IMR-90 (cell line): Measurements from ENCODE around the gene YAE1. TPM values are rescaled to one million over a fixed set of nuclear protein-coding genes. Genes with fewer than 3 reads are reported as not detected.

ENCODE experiments used
- ATAC-seq: fragments of 200-7000 bp; cut with Tn5 transposase; 2 replicates; pipeline ENCODE4 v1.9.1; 2020; ENCODE audit warnings: low read depth, mild to moderate bottlenecking, moderate library complexity
- BruUV-seq: library from RNA; stranded (reverse); fragments of 400-500 nt; replicated peaks from 2 replicates; lab custom pipeline; 2021; lab: Mats Ljungman, UMichigan
- CTCF ChIA-PET: fragments of 300-600 bp; formaldehyde crosslinking; extraction: SDS; loops from one replicate; lab custom pipeline; 2021; ENCODE audit warnings: antibody characterized with exemption; lab: Yijun Ruan, JAX
- POLR2A ChIA-PET: fragments of 300-600 bp; sonication (Branson Sonifier 250); formaldehyde crosslinking; loops from one replicate; lab custom pipeline; 2022; ENCODE audit warnings: antibody characterized with exemption; ENCODE audit not compliant: unreplicated experiment; lab: Charles Lee
- DNase-seq: peaks from one replicate; pipeline ENCODE4 v3.0.0; 2013
- H2AFZ ChIP-seq: replicated peaks from 2 replicates; pipeline ENCODE3; 2013; ENCODE audit warnings: low read length, mild to moderate bottlenecking; ENCODE audit not compliant: poor library complexity
- H2AK5ac ChIP-seq: 2 replicates; pipeline ENCODE4 v1.6.1; 2013; ENCODE audit warnings: low read depth, low read length, inconsistent platforms
- H2AK9ac ChIP-seq: replicated peaks from 2 replicates; pipeline ENCODE3; 2013; ENCODE audit warnings: mild to moderate bottlenecking, low read depth, low read length, moderate library complexity; ENCODE audit not compliant: poor library complexity
- H2BK120ac ChIP-seq: 2 replicates; pipeline ENCODE4 v1.6.1; 2013; ENCODE audit warnings: low read depth, low read length, inconsistent platforms
- H2BK15ac ChIP-seq: 3 replicates; pipeline ENCODE4 v1.6.1; 2013; ENCODE audit warnings: low read depth, low read length, inconsistent platforms
- H2BK20ac ChIP-seq: 2 replicates; pipeline ENCODE4 v1.6.1; 2013; ENCODE audit warnings: low read depth, mild to moderate bottlenecking, inconsistent platforms, low read length, moderate library complexity
- H2BK5ac ChIP-seq: 2 replicates; pipeline ENCODE4 v1.6.1; 2013; ENCODE audit warnings: mild to moderate bottlenecking, low read depth, low read length, inconsistent platforms; ENCODE audit not compliant: poor library complexity, severe bottlenecking
- H3K14ac ChIP-seq: replicated peaks from 2 replicates; pipeline ENCODE4 v1.6.1; 2013; ENCODE audit warnings: low read depth, low read length, inconsistent platforms
- H3K18ac ChIP-seq: 2 replicates; pipeline ENCODE4 v1.6.1; 2013; ENCODE audit warnings: low read depth, low read length, control low read depth
- H3K23ac ChIP-seq: 2 replicates; pipeline ENCODE4 v1.6.1; 2013; ENCODE audit warnings: low read depth, low read length, inconsistent platforms
- H3K27ac ChIP-seq: 2 replicates; pipeline ENCODE4 v1.5.1; 2013; ENCODE audit warnings: mild to moderate bottlenecking, control low read depth, low read length; ENCODE audit not compliant: insufficient read depth
- H3K27me3 ChIP-seq: 2 replicates; pipeline ENCODE4 v1.6.1; 2013; ENCODE audit warnings: low read length; ENCODE audit not compliant: control insufficient read depth, insufficient read depth
- H3K36me3 ChIP-seq: 2 replicates; pipeline ENCODE4 v1.6.1; 2013; ENCODE audit warnings: low read length, mixed read lengths; ENCODE audit not compliant: control insufficient read depth, insufficient read depth
- H3K4ac ChIP-seq: 2 replicates; pipeline ENCODE4 v1.6.1; 2013; ENCODE audit warnings: low read depth, low read length, inconsistent platforms
- H3K4me1 ChIP-seq: 2 replicates; pipeline ENCODE4 v1.6.1; 2013; ENCODE audit warnings: low read length, mixed read lengths; ENCODE audit not compliant: control insufficient read depth, insufficient read depth
- H3K4me2 ChIP-seq: 2 replicates; pipeline ENCODE4 v1.6.1; 2013; ENCODE audit warnings: low read depth, mild to moderate bottlenecking, control low read depth, low read length, moderate library complexity
- H3K4me3 ChIP-seq: 2 replicates; pipeline ENCODE4 v1.5.1; 2013; ENCODE audit warnings: low read depth, mild to moderate bottlenecking, control low read depth, low read length, moderate library complexity; ENCODE audit not compliant: insufficient read depth
- H3K56ac ChIP-seq: 2 replicates; pipeline ENCODE4 v1.6.1; 2013; ENCODE audit warnings: low read length, inconsistent platforms; ENCODE audit not compliant: insufficient read depth; ENCODE audit errors: extremely low read depth
- H3K79me1 ChIP-seq, 2 experiments: 2 replicates each; pipeline ENCODE4 v1.6.1; 2013; ENCODE audit warnings: low read length in 2 of 2, inconsistent platforms in 1 of 2, low read depth in 1 of 2
- H3K9ac ChIP-seq: 2 replicates; pipeline ENCODE4 v1.6.1; 2013; ENCODE audit warnings: low read depth, low read length, control low read depth
- H3K9me1 ChIP-seq: 2 replicates; pipeline ENCODE4 v1.6.1; 2013; ENCODE audit warnings: low read length, inconsistent platforms; ENCODE audit not compliant: insufficient read depth
- H3K9me3 ChIP-seq: 2 replicates; pipeline ENCODE4 v1.6.1; 2013; ENCODE audit warnings: low read length; ENCODE audit not compliant: control insufficient read depth, insufficient read depth
- H4K20me1 ChIP-seq: 2 replicates; pipeline ENCODE4 v1.6.1; 2013; ENCODE audit warnings: low read length, inconsistent platforms; ENCODE audit not compliant: insufficient read depth
- H4K5ac ChIP-seq: 2 replicates; pipeline ENCODE4 v1.6.1; 2013; ENCODE audit warnings: mild to moderate bottlenecking, low read depth, low read length, control low read depth
- H4K8ac ChIP-seq, 2 experiments: 2 replicates each; pipeline ENCODE4 v1.6.1; 2013; ENCODE audit warnings: low read depth in 2 of 2, low read length in 2 of 2, control low read depth in 1 of 2, inconsistent platforms in 1 of 2
- H4K91ac ChIP-seq: 2 replicates; pipeline ENCODE4 v1.6.1; 2013; ENCODE audit warnings: low read depth, low read length, inconsistent platforms; ENCODE audit not compliant: insufficient read depth
- BHLHE40 ChIP-seq: fragments of 150-350 bp; IDR thresholded peaks from 2 replicates; pipeline ENCODE4 v1.6.1; 2016; ENCODE audit warnings: mild to moderate bottlenecking, low read depth, low read length
- CEBPB ChIP-seq: IDR thresholded peaks from 2 replicates; pipeline ENCODE4 v1.6.1; 2012; ENCODE audit warnings: low read depth, low read length, improper control_type of control experiment
- CHD1 ChIP-seq: IDR thresholded peaks from 2 replicates; pipeline ENCODE4 v1.6.1; 2012; ENCODE audit warnings: low read depth, low read length, improper control_type of control experiment
- CTCF ChIP-seq: conservative IDR thresholded peaks from 2 replicates; pipeline ENCODE4 v1.5.1; 2012; ENCODE audit warnings: mild to moderate bottlenecking, low read depth, low read length, improper control_type of control experiment
- ELK1 ChIP-seq: fragments of 150-350 bp; IDR thresholded peaks from 2 replicates; pipeline ENCODE4 v1.6.1; 2016; ENCODE audit warnings: low read depth, mild to moderate bottlenecking, low read length, moderate library complexity, borderline replicate concordance
- FOS ChIP-seq: fragments of 150-350 bp; IDR thresholded peaks from 2 replicates; pipeline ENCODE4 v1.6.1; 2016; ENCODE audit warnings: low read depth, low read length
- MAFK ChIP-seq: IDR thresholded peaks from 2 replicates; pipeline ENCODE4 v1.6.1; 2012; ENCODE audit warnings: low read depth, low read length, improper control_type of control experiment
- MAZ ChIP-seq: IDR thresholded peaks from 2 replicates; pipeline ENCODE4 v1.6.1; 2012; ENCODE audit warnings: low read depth, mild to moderate bottlenecking, low read length, improper control_type of control experiment, moderate library complexity, borderline replicate concordance
- MXI1 ChIP-seq: IDR thresholded peaks from 2 replicates; pipeline ENCODE4 v1.6.1; 2012; ENCODE audit warnings: low read depth, mild to moderate bottlenecking, low read length, moderate library complexity, borderline replicate concordance
- NFE2L2 ChIP-seq: fragments of 150-350 bp; IDR thresholded peaks from 2 replicates; pipeline ENCODE4 v1.6.1; 2016; ENCODE audit warnings: low read depth, mild to moderate bottlenecking, low read length
- POLR2A ChIP-seq: IDR thresholded peaks from 2 replicates; pipeline ENCODE4 v1.6.1; 2012; ENCODE audit warnings: mild to moderate bottlenecking, low read depth, low read length
- RAD21 ChIP-seq: IDR thresholded peaks from 2 replicates; pipeline ENCODE4 v1.6.1; 2012; ENCODE audit warnings: low read length, improper control_type of control experiment
- RCOR1 ChIP-seq: IDR thresholded peaks from 2 replicates; pipeline ENCODE4 v1.6.1; 2012; ENCODE audit warnings: mild to moderate bottlenecking, low read length, improper control_type of control experiment; ENCODE audit not compliant: insufficient replicate concordance
- RFX5 ChIP-seq: IDR thresholded peaks from 2 replicates; pipeline ENCODE4 v1.8.0; 2012; ENCODE audit warnings: low read depth, mild to moderate bottlenecking, low read length, moderate library complexity
- SMC3 ChIP-seq: fragments of 150-350 bp; IDR thresholded peaks from 2 replicates; pipeline ENCODE4 v1.6.1; 2016; ENCODE audit warnings: low read depth, mild to moderate bottlenecking, antibody characterized with exemption, low read length, moderate library complexity
- USF2 ChIP-seq: fragments of 150-350 bp; IDR thresholded peaks from 2 replicates; pipeline ENCODE4 v1.6.1; 2017; ENCODE audit warnings: mild to moderate bottlenecking, antibody characterized with exemption, low read length, low read depth
- WGBS, 2 experiments: methylation state at CpG; one replicate each; pipeline versions ENCODE4 v1.1.5 to v1.1.7; 2013; ENCODE audit warnings: missing lambda C conversion rate in 2 of 2; ENCODE audit not compliant: insufficient read length in 1 of 2; ENCODE audit errors: extremely low coverage in 2 of 2; 5-methylcytosine and 5-hydroxymethylcytosine counted together
- dilution Hi-C: fragments of 300-500 bp; cut with HindIII; formaldehyde crosslinking; loops from one replicate; pipeline ENCODE4 v1.14.3; 2018; ENCODE audit warnings: low sequenced_read_pairs; ENCODE audit not compliant: unreplicated experiment
- in situ Hi-C: fragments of 300-500 bp; cut with MboI; formaldehyde crosslinking; loops from 3 replicates; pipeline ENCODE4 v1.14.3; 2019; ENCODE audit warnings: low sequenced_read_pairs, inconsistent platforms, mixed read lengths
- intact Hi-C: fragments of 100-400 bp; cut with micrococcal nuclease; formaldehyde crosslinking; loops from 2 replicates; pipeline ENCODE4 v1.10.0; 2022
- polyA plus RNA-seq, 3 experiments: library from polyadenylated mRNA; depleted of rRNA; stranded (reverse); fragments of >200 nt; gene quantifications; 2 replicates each; pipeline ENCODE4 v1.2.3, GENCODE V29; 2012; ENCODE audit warnings: low replicate concordance in 1 of 3
- total RNA-seq: library from RNA; depleted of rRNA; stranded (reverse); fragments of >200 nt; gene quantifications from 2 replicates; pipeline ENCODE4 v1.2.3, GENCODE V29; 2012

YAE1 gene
- total and polyA plus RNA-seq, 2 of the 4 experiments (the other 2 are of a cell fraction): 28.6 to 36.7 TPM

- POLR2A ChIA-PET: no interaction called here
- H3K4me2 ChIP-seq: no peak overlapping the region
- dilution Hi-C loops: no loop called here
Observed at GRCh38 chr7:39539816-39540215, 26.4 kb upstream of the YAE1 start.

More at GRCh38 chr7:39539816-39540215, 26.4 kb upstream of the YAE1 start:
- Histone ChIP-seq H3K23ac (no peak overlapping the region), H2AK5ac (no peak overlapping the region), H4K91ac (no peak overlapping the region), H3K4me1 (no peaks in the 10 kb centered on the region), H3K9ac (no peak overlapping the region), H2BK5ac (no peak overlapping the region), H2BK20ac (no peak overlapping the region), H3K9me1 (no peaks in the 10 kb centered on the region), H2AFZ (no peak overlapping the region), H4K8ac (no peak overlapping the region), H3K18ac (no peak overlapping the region), H3K27ac (no peak overlapping the region), H2BK120ac (no peak overlapping the region), H4K20me1 (no peaks in the 10 kb centered on the region), H3K27me3 (peaks cover 6% of the 10 kb centered on the region), H3K4me3 (no peak overlapping the region), H4K5ac (no peak overlapping the region), H2AK9ac (no peak overlapping the region), H3K36me3 (no peaks in the 10 kb centered on the region), H3K79me1 (no peaks in the 10 kb centered on the region), H3K4ac (no peak overlapping the region), H3K14ac (no peak overlapping the region), H3K9me3 (no peaks in the 10 kb centered on the region), H2BK15ac (no peak overlapping the region), H3K56ac (no peak overlapping the region)
- BruUV-seq: no TSS peak
- intact Hi-C loops (no loop called here), in situ Hi-C loops (no loop called here)
- no peak for DNase-seq
- CTCF ChIA-PET: no interaction called here
- no peak for TF ChIP-seq MXI1
- TF ChIP-seq RFX5: no peak
- no peak for TF ChIP-seq SMC3
- no peak for TF ChIP-seq RAD21
- no peak for TF ChIP-seq BHLHE40
- no peak for TF ChIP-seq MAFK
- TF ChIP-seq MAZ: no peak
- no peak for TF ChIP-seq CHD1
- no peak for TF ChIP-seq RCOR1
- TF ChIP-seq ELK1: no peak
- TF ChIP-seq NFE2L2: no peak
- no peak for TF ChIP-seq POLR2A
- TF ChIP-seq USF2: no peak
- TF ChIP-seq FOS: no peak
- TF ChIP-seq CEBPB: no peak
- TF ChIP-seq CTCF: no peak
- ATAC-seq: no peak
- WGBS, 2 experiments: 58% methylated on average over 2 of the region's 5 CpGs; no CpG with 5 or more reads in 1 of the 2 experiments
